Skin epidermis (tissue), 12 donors: ENCODE data around the gene EIPR1.
"Not testable (repeated sequence)": the region's sequence is repeated elsewhere in the genome, so short reads cannot be mapped to it uniquely, and the experiment has no call there.

Source experiments
- H3K27ac ChIP-seq, 21 experiments: fragments of 200-600 bp; sonication (generic) in 11 of 21; one replicate each; pipeline ENCODE4 v1.5.0; 2020; ENCODE audit warnings: mild to moderate bottlenecking in 3 of 21, inconsistent platforms in 2 of 21, moderate library complexity in 2 of 21
- H3K4me3 ChIP-seq, 7 experiments: fragments of 200-600 bp; sonication (generic) in 2 of 7; one replicate each; pipeline ENCODE4 v1.5.0; 2020; ENCODE audit warnings: inconsistent platforms in 2 of 7, mild to moderate bottlenecking in 2 of 7, moderate library complexity in 1 of 7

Gene EIPR1

GRCh38 chr2:3207091-3207491, 170.5 kb downstream of the EIPR1 start:
- no peak overlapping the region for H3K4me3 ChIP-seq

GRCh38 chr2:3205845-3206244, 171.8 kb downstream of the EIPR1 start:
- no peak overlapping the region for H3K27ac ChIP-seq
- H3K4me3 ChIP-seq, result no peak overlapping the region

More at GRCh38 chr2:3207091-3207491, 170.5 kb downstream of the EIPR1 start:
- H3K27ac ChIP-seq, result no peak overlapping the region

- Histone ChIP-seq H3K27ac (no peak overlapping the region), H3K4me3 (no peak overlapping the region)
Measured at GRCh38 chr2:3204031-3204821, 173.4 kb downstream of the EIPR1 start.

- Histone ChIP-seq H3K27ac (no peak overlapping the region), H3K4me3 (no peak overlapping the region)
Measured at GRCh38 chr2:3203497-3204019, 174.1 kb downstream of the EIPR1 start.

GRCh38 chr2:3202926-3203325, 174.7 kb downstream of the EIPR1 start:
- no peak overlapping the region for H3K4me3 ChIP-seq
- no peak overlapping the region for H3K27ac ChIP-seq

- no peak overlapping the region for H3K27ac ChIP-seq
Measured at GRCh38 chr2:3201281-3201680, 176.3 kb downstream of the EIPR1 start.

GRCh38 chr2:3200420-3200939, 177.1 kb downstream of the EIPR1 start:
- H3K27ac ChIP-seq, result no peak overlapping the region
- no peak overlapping the region for H3K4me3 ChIP-seq

More at GRCh38 chr2:3201281-3201680, 176.3 kb downstream of the EIPR1 start:
- no peak overlapping the region for H3K4me3 ChIP-seq

- Histone ChIP-seq H3K4me3 (no peak overlapping the region), H3K27ac (no peak overlapping the region)
Measured at GRCh38 chr2:3199627-3200345, 177.8 kb downstream of the EIPR1 start.

GRCh38 chr2:3198671-3199192, 178.9 kb downstream of the EIPR1 start:
- H3K27ac ChIP-seq, H3K4me3 ChIP-seq: not testable (repeated sequence)

GRCh38 chr2:3198119-3198518, 179.5 kb downstream of the EIPR1 start:
- no peak overlapping the region for H3K27ac ChIP-seq
- no peak overlapping the region for H3K4me3 ChIP-seq

- H3K27ac ChIP-seq, result no peak overlapping the region
Measured at GRCh38 chr2:3197308-3197707, 180.3 kb downstream of the EIPR1 start.

GRCh38 chr2:3196716-3197115, 180.9 kb downstream of the EIPR1 start:
- H3K27ac ChIP-seq, result no peak overlapping the region
- H3K4me3 ChIP-seq, result no peak overlapping the region

More at GRCh38 chr2:3197308-3197707, 180.3 kb downstream of the EIPR1 start:
- H3K4me3 ChIP-seq, result no peak overlapping the region

- Histone ChIP-seq H3K27ac (no peak overlapping the region), H3K4me3 (no peak overlapping the region)
Measured at GRCh38 chr2:3195641-3196476, 181.8 kb downstream of the EIPR1 start.

GRCh38 chr2:3194828-3195227, 182.8 kb downstream of the EIPR1 start:
- H3K4me3 ChIP-seq, result no peak overlapping the region
- H3K27ac ChIP-seq, result no peak overlapping the region

- no peak overlapping the region for H3K27ac ChIP-seq
- H3K4me3 ChIP-seq, result no peak overlapping the region
Measured at GRCh38 chr2:3193443-3194330, 183.9 kb downstream of the EIPR1 start.

GRCh38 chr2:3192920-3193319, 184.7 kb downstream of the EIPR1 start:
- no peak overlapping the region for H3K4me3 ChIP-seq

GRCh38 chr2:3192281-3192818, 185.3 kb downstream of the EIPR1 start:
- no peak overlapping the region for H3K4me3 ChIP-seq
- no peak overlapping the region for H3K27ac ChIP-seq

More at GRCh38 chr2:3192920-3193319, 184.7 kb downstream of the EIPR1 start:
- H3K27ac ChIP-seq, result no peak overlapping the region

GRCh38 chr2:3189961-3190360, 187.7 kb downstream of the EIPR1 start:
- H3K4me3 ChIP-seq, result no peak overlapping the region
- H3K27ac ChIP-seq, result no peak overlapping the region
